ENCODE data around the gene MLN. TPM values are rescaled to one million over a fixed set of nuclear protein-coding genes. Genes with fewer than 3 reads are reported as not detected.

The MLN gene
- total RNA-seq, 1 donor from 2014 or later: not detected

GRCh38 chr6:33787954-33788693, 15.7 kb downstream of the MLN start:
- H3K27me3 Mint-ChIP-seq (ENCODE audit: unreplicated experiment): peaks cover 19% of the 10 kb centered on the region
- H3K4me1 Mint-ChIP-seq (ENCODE audit: unreplicated experiment): peaks cover 67% of the 10 kb centered on the region
- peak overlapping the region; percentile 98 for H3K4me3 Mint-ChIP-seq (ENCODE audit: unreplicated experiment)
- H3K9me3 Mint-ChIP-seq (ENCODE audit: unreplicated experiment): no peaks in the 10 kb centered on the region
- DNase-seq (ENCODE audit: low spot score): peak; percentile 65
- no peak for TF ChIP-seq CTCF (IDR thresholded peaks at IDR 0.05; ENCODE audit: unreplicated experiment)
- peaks cover 4% of the 10 kb centered on the region for H3K36me3 Mint-ChIP-seq (ENCODE audit: low read depth, unreplicated experiment)
- peak overlapping the region; percentile 99 for H3K27ac Mint-ChIP-seq (ENCODE audit: unreplicated experiment)

- Mint-ChIP-seq H3K4me1 (ENCODE audit: unreplicated experiment) (peaks cover 71% of the 10 kb centered on the region), H3K9me3 (ENCODE audit: unreplicated experiment) (no peaks in the 10 kb centered on the region), H3K27ac (ENCODE audit: unreplicated experiment) (peak overlapping the region; percentile 99), H3K27me3 (ENCODE audit: unreplicated experiment) (peaks cover 20% of the 10 kb centered on the region), H3K36me3 (ENCODE audit: low read depth, unreplicated experiment) (peaks cover 10% of the 10 kb centered on the region), H3K4me3 (ENCODE audit: unreplicated experiment) (peak overlapping the region; percentile 98)
- TF ChIP-seq CTCF (IDR thresholded peaks at IDR 0.05; ENCODE audit: unreplicated experiment): no peak
- no peak for DNase-seq (ENCODE audit: low spot score)
Observed at GRCh38 chr6:33787346-33787953, 16.4 kb downstream of the MLN start.

GRCh38 chr6:33786736-33787135, 17.1 kb downstream of the MLN start:
- no peak for TF ChIP-seq CTCF (IDR thresholded peaks at IDR 0.05; ENCODE audit: unreplicated experiment)
- peaks cover 78% of the 10 kb centered on the region for H3K4me1 Mint-ChIP-seq (ENCODE audit: unreplicated experiment)
- H3K4me3 Mint-ChIP-seq (ENCODE audit: unreplicated experiment): peak overlapping the region; percentile 98
- no peak for DNase-seq (ENCODE audit: low spot score)
- H3K9me3 Mint-ChIP-seq (ENCODE audit: unreplicated experiment): no peaks in the 10 kb centered on the region
- H3K36me3 Mint-ChIP-seq (ENCODE audit: low read depth, unreplicated experiment): peaks cover 16% of the 10 kb centered on the region
- H3K27me3 Mint-ChIP-seq (ENCODE audit: unreplicated experiment): peaks cover 20% of the 10 kb centered on the region
- peak overlapping the region; percentile 99 for H3K27ac Mint-ChIP-seq (ENCODE audit: unreplicated experiment)

- peaks cover 20% of the 10 kb centered on the region for H3K27me3 Mint-ChIP-seq (ENCODE audit: unreplicated experiment)
- H3K36me3 Mint-ChIP-seq (ENCODE audit: low read depth, unreplicated experiment): peaks cover 21% of the 10 kb centered on the region
- peaks cover 85% of the 10 kb centered on the region for H3K4me1 Mint-ChIP-seq (ENCODE audit: unreplicated experiment)
- H3K9me3 Mint-ChIP-seq (ENCODE audit: unreplicated experiment): no peaks in the 10 kb centered on the region
- H3K27ac Mint-ChIP-seq (ENCODE audit: unreplicated experiment): peak overlapping the region; percentile 99
- DNase-seq (ENCODE audit: low spot score): no peak
- H3K4me3 Mint-ChIP-seq (ENCODE audit: unreplicated experiment): peak overlapping the region; percentile 98
- no peak for TF ChIP-seq CTCF (IDR thresholded peaks at IDR 0.05; ENCODE audit: unreplicated experiment)
Observed at GRCh38 chr6:33785778-33786177, 18.0 kb downstream of the MLN start.

GRCh38 chr6:33784787-33785186, 19.0 kb downstream of the MLN start:
- peak overlapping the region; percentile 70 for H3K4me3 Mint-ChIP-seq (ENCODE audit: unreplicated experiment)
- H3K36me3 Mint-ChIP-seq (ENCODE audit: low read depth, unreplicated experiment): peaks cover 25% of the 10 kb centered on the region
- no peaks in the 10 kb centered on the region for H3K9me3 Mint-ChIP-seq (ENCODE audit: unreplicated experiment)
- H3K27ac Mint-ChIP-seq (ENCODE audit: unreplicated experiment): peak overlapping the region; percentile 89
- H3K27me3 Mint-ChIP-seq (ENCODE audit: unreplicated experiment): peaks cover 24% of the 10 kb centered on the region
- no peak for TF ChIP-seq CTCF (IDR thresholded peaks at IDR 0.05; ENCODE audit: unreplicated experiment)
- DNase-seq (ENCODE audit: low spot score): no peak
- H3K4me1 Mint-ChIP-seq (ENCODE audit: unreplicated experiment): peaks cover 85% of the 10 kb centered on the region

All from endothelial cell (in vitro differentiated cells).